ENCODE results near the gene RPAP3.
A peak's percentile ranks its signal among the peaks of the same experiment; 100 is the strongest.

RPAP3 gene

GRCh38 chr12:47705566-47706425 lies at the start of gene RPAP3:
Gene RPAP3 (minus strand): TSS chr12:47706030. CDS start chr12:47702840, 3,190 bp downstream.
- DNase-seq (ENCODE audit: low read depth, low spot score) = peak; percentile 86

DNA sequence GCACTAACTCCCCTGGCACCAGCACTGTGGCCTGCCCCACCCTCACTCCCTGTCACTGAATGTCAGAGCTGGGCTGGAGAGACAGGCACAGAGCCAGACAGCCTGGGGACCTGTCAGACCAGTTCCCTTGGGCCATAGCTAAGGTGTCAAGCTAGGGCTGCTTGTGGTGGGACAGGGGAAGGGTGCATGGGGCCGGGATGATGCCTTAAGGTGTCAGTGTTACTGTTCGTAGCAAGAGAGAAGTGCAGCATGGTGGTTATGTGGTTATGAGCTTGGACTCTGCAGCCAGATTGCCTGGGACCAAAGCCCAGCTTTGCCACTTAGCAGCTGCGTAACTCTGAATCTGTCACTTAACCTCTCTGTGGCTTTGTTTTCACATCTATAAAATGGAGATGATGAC lies 49.1 kb upstream of the RPAP3 start:
- no peak for DNase-seq (ENCODE audit: low read depth, low spot score)

GRCh38 chr12:47754126-47754525 lies 48.3 kb upstream of the RPAP3 start:
- DNase-seq (ENCODE audit: low read depth, low spot score) = no peak

DNA sequence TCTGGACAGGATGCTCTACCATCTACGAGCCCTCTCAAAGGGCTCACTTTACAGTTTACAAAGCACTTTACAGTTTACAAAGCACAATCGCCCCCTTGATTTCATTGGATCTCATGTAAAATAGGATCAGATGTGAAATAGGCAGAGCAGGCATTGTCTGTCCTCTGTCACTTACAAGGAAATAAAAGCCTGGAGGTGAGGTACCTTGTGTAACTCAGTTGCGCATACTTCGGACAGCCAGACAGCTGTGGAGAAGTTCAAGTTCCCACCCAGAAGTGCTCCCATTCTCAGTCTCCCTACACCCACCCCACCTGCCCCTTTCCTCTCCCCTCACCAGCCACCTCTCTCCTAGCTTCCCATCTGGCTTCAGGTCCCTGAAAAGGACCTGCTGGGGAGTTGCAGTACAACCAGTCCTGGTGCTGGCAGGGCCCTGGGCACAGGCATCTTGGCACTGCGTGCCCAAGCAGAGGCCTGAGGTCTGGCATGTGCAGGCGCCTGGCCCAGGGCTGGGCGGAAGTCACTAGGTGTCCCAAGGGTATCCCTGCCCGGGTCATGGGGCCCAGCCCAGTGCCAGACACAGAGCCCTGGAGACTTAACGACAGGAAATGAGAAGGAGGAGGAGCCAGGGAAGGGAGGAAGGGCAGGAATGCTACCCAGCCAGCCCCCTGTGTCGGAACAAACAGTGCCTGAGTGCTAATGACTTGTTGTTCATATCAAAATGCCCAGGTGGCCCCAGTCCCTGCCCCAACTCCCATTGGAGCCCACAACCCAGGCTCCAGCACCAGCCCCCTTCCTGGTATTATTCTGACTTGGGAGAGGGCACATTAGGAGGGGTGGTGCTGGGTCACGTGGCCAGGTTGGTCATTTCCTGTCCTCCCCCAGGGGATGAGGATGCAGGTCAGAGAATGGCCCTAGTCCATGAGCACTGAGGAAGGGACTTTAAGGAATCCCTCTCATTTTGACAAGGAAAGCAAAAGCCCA lies 47.5 kb upstream of the RPAP3 start:
- no peak for DNase-seq (ENCODE audit: low read depth, low spot score)

GRCh38 chr12:47752552-47752951 lies 46.7 kb upstream of the RPAP3 start:
- no peak for DNase-seq (ENCODE audit: low read depth, low spot score)

DNA sequence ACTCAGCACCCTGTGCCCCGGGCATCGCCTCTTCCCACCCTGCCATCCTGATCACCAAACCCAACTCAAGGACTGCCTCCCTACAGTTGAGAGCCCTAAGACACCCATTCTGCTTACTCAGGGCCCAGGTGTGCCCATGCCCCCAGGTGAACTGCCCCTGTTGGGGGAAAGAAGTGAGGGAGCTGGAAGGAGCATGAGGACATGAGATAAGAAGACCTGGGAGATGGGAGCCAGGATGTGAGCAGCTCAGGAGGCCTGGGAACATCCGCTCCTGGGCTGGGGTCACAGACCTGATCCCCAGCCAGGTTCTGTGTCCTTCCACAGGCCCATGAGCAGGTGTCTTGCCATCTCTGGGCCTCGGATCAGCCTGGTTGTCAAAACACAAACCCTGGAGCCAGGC lies 46.3 kb upstream of the RPAP3 start:
- DNase-seq (ENCODE audit: low read depth, low spot score) = no peak

- no peak for DNase-seq (ENCODE audit: low read depth, low spot score)
Observed at GRCh38 chr12:47751561-47751960, 45.7 kb upstream of the RPAP3 start.

GRCh38 chr12:47750916-47751470 lies 45.2 kb upstream of the RPAP3 start:
- no peak for DNase-seq (ENCODE audit: low read depth, low spot score)

- no peak for DNase-seq (ENCODE audit: low read depth, low spot score)
Observed at GRCh38 chr12:47750229-47750798, 44.5 kb upstream of the RPAP3 start.

DNA sequence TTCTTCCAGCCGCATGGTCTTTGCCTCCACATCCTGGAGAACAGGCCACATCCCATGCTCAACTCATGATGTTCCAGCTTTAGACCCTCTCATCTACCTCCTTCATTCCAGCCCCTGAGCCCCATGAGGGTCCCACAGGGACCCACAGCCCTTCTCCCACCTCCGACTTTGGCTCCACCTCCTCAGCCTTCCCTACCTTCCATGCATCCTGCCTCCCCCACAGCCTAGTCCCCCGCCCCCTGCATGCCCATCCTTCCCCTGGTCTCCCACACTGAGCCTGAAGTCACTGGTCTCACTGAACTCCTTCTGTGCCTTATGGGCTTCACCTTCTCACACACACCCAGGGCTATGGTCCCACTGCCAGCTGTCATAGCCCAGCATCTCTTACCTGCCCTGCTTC lies 43.1 kb upstream of the RPAP3 start:
- no peak for DNase-seq (ENCODE audit: low read depth, low spot score)

GRCh38 chr12:47748507-47748828 lies 42.6 kb upstream of the RPAP3 start:
- DNase-seq (ENCODE audit: low read depth, low spot score) = no peak

GRCh38 chr12:47747596-47748506 lies 42.0 kb upstream of the RPAP3 start:
- no peak for DNase-seq (ENCODE audit: low read depth, low spot score)

- no peak for DNase-seq (ENCODE audit: low read depth, low spot score)
Observed at GRCh38 chr12:47747126-47747525, 41.3 kb upstream of the RPAP3 start.

DNA sequence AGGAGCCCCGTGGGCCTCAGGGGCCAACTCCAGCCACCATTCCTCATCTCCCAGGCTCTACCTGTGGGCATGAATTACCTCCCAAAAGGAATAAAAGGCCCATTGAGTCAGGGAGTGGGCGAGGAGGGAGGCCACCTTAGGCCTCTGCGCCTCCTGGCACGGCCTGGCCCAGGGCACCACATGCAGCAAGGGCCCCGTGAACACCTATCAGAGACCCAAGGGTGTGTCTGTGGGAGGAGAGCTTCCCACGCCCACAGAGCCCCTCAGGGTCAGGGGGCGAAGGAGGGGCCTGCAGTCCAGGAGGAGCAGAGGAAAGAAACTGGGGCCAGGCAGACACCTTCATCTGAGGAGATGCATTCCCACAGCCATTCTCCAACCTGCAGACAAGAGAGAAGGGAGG lies 40.7 kb upstream of the RPAP3 start:
- DNase-seq (ENCODE audit: low read depth, low spot score) = no peak

GRCh38 chr12:47746073-47746472 lies 40.2 kb upstream of the RPAP3 start:
- no peak for DNase-seq (ENCODE audit: low read depth, low spot score)

DNA sequence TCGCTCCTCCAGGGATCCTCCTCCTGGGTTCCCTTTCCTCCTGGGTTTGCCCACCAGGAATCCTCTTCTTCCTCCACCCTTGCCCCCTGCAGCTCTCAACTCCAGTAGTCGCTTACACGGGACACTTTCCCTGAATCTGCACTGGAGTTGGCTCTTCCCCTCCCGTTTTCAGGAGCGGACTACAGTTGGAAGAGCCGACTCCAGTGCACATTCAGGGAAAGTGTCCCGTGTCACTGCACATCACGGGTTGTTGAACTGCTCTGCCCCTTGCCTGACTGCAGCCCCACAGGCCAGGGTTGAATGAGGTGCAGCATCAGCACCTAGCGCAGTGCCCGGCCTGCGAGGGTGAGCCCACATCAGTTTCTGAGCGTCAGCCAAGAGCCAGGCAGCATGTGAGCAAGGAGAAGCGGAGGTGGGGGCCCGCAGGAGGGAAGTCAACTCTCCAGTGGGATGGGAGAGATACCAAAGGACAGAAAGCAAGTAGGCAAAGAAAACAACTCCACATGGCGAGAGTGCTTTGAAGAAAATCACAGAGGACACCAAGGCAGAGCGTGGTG lies 39.7 kb upstream of the RPAP3 start:
- no peak for DNase-seq (ENCODE audit: low read depth, low spot score)

GRCh38 chr12:47744778-47745436 lies 39.1 kb upstream of the RPAP3 start:
- DNase-seq (ENCODE audit: low read depth, low spot score) = no peak

- DNase-seq (ENCODE audit: low read depth, low spot score) = no peak
Observed at GRCh38 chr12:47744005-47744651, 38.3 kb upstream of the RPAP3 start.

- DNase-seq (ENCODE audit: low read depth, low spot score) = no peak
Observed at GRCh38 chr12:47743311-47743860, 37.6 kb upstream of the RPAP3 start.
